ENCODE results near the gene TNFAIP2. TPM values are rescaled to one million over a fixed set of nuclear protein-coding genes. Genes with fewer than 3 reads are reported as not detected.

TNFAIP2 gene
- total RNA-seq, 1 donor from 2014 or later: 5.3 TPM

DNA sequence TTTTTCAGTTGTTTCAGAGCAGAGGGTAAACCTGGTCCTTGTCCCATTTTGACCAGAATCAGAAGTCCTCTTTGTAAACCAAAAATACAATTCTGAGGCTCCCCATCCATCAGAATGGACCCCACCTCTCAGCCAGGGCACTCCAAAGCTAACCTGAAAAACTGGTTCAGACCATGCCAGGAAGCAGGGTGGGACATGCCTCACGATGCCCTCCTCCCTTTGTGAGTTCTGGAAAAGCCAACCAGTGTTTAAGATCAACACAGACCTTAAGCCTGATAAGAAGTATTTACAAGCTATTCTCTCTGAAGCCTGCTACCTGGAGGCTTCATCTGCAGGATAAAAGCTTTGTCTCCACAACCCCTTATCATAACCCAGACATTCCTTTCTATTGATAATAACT, 35.4 kb downstream of the TNFAIP2 start:
- Histone ChIP-seq H3K27me3 (ENCODE audit: control insufficient read depth, insufficient read depth, low read length) (peaks cover 11% of the 10 kb centered on the region), H3K4me3 (ENCODE audit: low read depth, low read length) (no peak overlapping the region), H3K36me3 (ENCODE audit: control insufficient read depth, insufficient read depth, low read length) (no peaks in the 10 kb centered on the region)
- FAIRE-seq (no peak), DNase-seq (ENCODE audit: low read depth) (no peak)
- TF ChIP-seq, protein P1, sequence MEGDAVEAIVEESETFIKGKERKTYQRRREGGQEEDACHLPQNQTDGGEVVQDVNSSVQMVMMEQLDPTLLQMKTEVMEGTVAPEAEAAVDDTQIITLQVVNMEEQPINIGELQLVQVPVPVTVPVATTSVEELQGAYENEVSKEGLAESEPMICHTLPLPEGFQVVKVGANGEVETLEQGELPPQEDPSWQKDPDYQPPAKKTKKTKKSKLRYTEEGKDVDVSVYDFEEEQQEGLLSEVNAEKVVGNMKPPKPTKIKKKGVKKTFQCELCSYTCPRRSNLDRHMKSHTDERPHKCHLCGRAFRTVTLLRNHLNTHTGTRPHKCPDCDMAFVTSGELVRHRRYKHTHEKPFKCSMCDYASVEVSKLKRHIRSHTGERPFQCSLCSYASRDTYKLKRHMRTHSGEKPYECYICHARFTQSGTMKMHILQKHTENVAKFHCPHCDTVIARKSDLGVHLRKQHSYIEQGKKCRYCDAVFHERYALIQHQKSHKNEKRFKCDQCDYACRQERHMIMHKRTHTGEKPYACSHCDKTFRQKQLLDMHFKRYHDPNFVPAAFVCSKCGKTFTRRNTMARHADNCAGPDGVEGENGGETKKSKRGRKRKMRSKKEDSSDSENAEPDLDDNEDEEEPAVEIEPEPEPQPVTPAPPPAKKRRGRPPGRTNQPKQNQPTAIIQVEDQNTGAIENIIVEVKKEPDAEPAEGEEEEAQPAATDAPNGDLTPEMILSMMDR (IDR thresholded peaks at IDR 0.05; ENCODE audit: insufficient read depth, low read length, severe bottlenecking): no peak

DNA sequence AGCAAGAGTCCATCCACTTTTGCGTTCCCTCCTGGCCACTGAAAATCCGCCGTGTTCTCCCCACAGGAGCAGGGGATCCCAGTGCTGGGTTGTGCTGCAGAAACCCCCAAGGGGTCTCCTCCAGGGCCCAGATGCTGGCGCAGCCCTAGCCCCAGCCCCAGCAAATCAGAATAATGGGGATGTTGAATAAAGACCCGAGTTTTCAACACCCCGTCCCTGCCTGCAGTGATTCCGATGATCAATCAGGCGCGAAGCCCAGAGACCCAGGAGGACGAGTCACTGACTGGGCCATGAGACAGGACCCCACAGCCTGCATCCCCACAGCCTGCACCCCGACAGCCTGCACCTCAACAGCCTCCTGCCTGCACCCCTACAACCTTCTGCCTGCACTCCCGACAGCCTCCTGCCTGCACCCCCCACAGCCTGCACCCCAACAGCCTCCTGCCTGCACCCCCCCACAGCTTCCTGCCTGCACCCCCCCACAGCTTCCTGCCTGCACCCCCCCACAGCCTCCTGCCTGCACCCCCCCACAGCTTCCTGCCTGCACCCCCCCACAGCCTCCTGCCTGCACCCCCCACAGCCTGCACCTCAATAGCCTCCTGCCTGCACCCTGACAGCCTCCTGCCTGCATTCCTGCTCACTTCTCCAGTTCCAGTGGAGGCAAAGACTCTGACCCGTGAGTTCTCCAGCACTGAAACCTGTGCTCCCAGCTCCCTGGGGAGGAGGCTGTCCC, 37.2 kb downstream of the TNFAIP2 start:
- DNase-seq (ENCODE audit: low read depth): no peak
- no peaks in the 10 kb centered on the region for H3K36me3 ChIP-seq (ENCODE audit: control insufficient read depth, insufficient read depth, low read length)
- no peak overlapping the region for H3K4me3 ChIP-seq (ENCODE audit: low read depth, low read length)
- no peak for FAIRE-seq
- peaks cover 14% of the 10 kb centered on the region for H3K27me3 ChIP-seq (ENCODE audit: control insufficient read depth, insufficient read depth, low read length)
- TF ChIP-seq, protein P1 (IDR thresholded peaks at IDR 0.05; ENCODE audit: insufficient read depth, low read length, severe bottlenecking): no peak

DNA sequence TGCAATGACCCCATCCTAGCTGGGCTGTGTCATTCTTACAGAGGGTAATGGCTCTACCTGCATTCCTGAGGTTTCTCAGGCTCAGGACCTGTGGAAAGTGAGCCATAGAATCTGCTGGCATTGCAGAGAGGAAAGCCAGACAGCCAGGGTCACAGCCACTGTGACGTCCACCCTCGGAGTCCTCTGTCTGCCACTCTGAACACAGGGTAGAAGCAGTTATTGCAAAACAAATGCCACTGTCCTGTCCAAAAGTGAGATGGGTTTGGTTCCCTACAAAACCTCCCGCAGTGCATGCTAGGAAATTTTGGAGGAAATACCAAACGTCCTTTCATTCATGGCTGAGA, 37.8 kb downstream of the TNFAIP2 start:
- peaks cover 12% of the 10 kb centered on the region for H3K27me3 ChIP-seq (ENCODE audit: control insufficient read depth, insufficient read depth, low read length)
- no peaks in the 10 kb centered on the region for H3K36me3 ChIP-seq (ENCODE audit: control insufficient read depth, insufficient read depth, low read length)

DNA sequence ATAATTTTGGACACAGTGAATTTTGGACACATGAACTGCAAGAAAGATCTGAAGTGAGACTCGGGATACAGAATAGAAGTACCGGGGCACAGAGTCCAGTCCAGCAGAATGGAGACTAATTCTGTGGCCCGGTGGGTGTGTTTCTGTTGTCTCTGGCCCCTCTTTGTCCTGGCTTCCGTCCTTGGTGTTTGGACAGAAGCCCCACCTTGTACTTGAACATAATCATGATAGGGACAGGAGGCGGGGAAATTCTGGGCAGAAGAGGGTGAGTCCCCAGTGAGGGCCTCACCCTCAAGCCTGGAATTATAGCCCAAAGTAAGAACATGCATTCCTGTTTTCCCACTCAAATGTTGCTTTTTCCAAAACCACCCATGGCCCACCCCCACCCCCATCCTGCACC, 39.9 kb downstream of the TNFAIP2 start:
- TF ChIP-seq, protein P1 (IDR thresholded peaks at IDR 0.05; ENCODE audit: insufficient read depth, low read length, severe bottlenecking): no peak
- DNase-seq (ENCODE audit: low read depth) (no peak), FAIRE-seq (no peak)
- Histone ChIP-seq H3K4me3 (ENCODE audit: low read depth, low read length) (no peak overlapping the region), H3K36me3 (ENCODE audit: control insufficient read depth, insufficient read depth, low read length) (no peaks in the 10 kb centered on the region), H3K27me3 (ENCODE audit: control insufficient read depth, insufficient read depth, low read length) (peaks cover 8% of the 10 kb centered on the region)

More for the DNA sequence above, 37.8 kb downstream of the TNFAIP2 start:
- no peak overlapping the region for H3K4me3 ChIP-seq (ENCODE audit: low read depth, low read length)
- FAIRE-seq (no peak), DNase-seq (ENCODE audit: low read depth) (no peak)
- TF ChIP-seq, protein P1 (IDR thresholded peaks at IDR 0.05; ENCODE audit: insufficient read depth, low read length, severe bottlenecking): no peak

DNA sequence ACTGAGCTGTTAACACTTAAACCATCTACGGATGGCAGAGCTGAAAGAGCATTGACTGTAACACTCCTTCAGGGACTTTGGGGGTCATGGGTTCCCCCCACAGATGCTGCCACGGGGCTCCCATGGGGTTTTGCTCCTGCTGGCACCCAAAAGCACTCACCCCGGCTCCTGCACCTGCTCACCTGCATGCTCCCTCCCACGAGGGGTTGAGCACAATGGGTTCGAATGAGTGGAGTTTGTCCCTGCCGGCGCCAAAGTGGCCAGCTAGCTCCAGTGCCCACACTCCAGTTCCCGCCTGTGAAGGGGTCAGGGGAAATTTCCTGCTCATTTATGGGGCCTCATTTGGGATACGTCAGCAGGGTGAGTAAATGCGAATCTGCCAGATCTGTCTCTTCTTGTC, 40.7 kb downstream of the TNFAIP2 start:
- DNase-seq (ENCODE audit: low read depth): no peak
- H3K4me3 ChIP-seq (ENCODE audit: low read depth, low read length): no peak overlapping the region
- TF ChIP-seq, protein P1 (IDR thresholded peaks at IDR 0.05; ENCODE audit: insufficient read depth, low read length, severe bottlenecking): no peak
- no peak for FAIRE-seq
- no peaks in the 10 kb centered on the region for H3K36me3 ChIP-seq (ENCODE audit: control insufficient read depth, insufficient read depth, low read length)
- H3K27me3 ChIP-seq (ENCODE audit: control insufficient read depth, insufficient read depth, low read length): peaks cover 8% of the 10 kb centered on the region

DNA sequence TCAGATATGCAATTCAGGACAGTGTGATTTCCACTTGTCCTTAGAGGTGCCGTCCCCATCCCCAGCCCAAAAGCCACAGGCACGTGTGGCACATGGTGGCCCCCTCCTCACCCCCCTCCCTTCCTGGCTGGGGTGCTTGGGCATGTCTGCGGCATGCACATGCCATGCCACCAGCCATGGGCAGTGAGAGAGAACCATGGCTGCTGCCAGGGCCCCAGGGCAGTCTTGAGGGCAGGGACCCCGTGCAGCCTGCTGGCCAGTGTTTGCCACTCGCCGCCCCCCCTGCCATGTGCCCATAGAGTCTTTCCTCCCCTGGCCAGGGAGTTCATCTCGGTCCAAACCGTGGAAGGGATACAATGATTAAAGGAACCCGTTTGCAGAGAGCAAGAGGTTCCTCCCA, 41.5 kb downstream of the TNFAIP2 start:
- DNase-seq (ENCODE audit: low read depth) (no peak), FAIRE-seq (no peak)
- TF ChIP-seq, protein P1 (IDR thresholded peaks at IDR 0.05; ENCODE audit: insufficient read depth, low read length, severe bottlenecking): no peak
- Histone ChIP-seq H3K36me3 (ENCODE audit: control insufficient read depth, insufficient read depth, low read length) (no peaks in the 10 kb centered on the region), H3K4me3 (ENCODE audit: low read depth, low read length) (no peak overlapping the region), H3K27me3 (ENCODE audit: control insufficient read depth, insufficient read depth, low read length) (peaks cover 8% of the 10 kb centered on the region)

Data from bronchial epithelial cell (primary cell).